ENCODE results near the gene PTPRN. TPM values are rescaled to one million over a fixed set of nuclear protein-coding genes. Genes with fewer than 3 reads are reported as not detected.

Gene PTPRN
- total and polyA plus RNA-seq, 9 of the 15 experiments (the other 6 are each of a cell fraction or from before 2014, with no cell fraction given), result 0.15 to 2.4 (median 0.43) TPM; not detected in 1

- TF ChIP-seq CCAR2 (IDR thresholded peaks at IDR 0.05; ENCODE audit: low read depth, low read length) (no peak), NR1H2 (CRISPR knock-in tag; IDR thresholded peaks at IDR 0.05) (no peak), TSHZ1 (CRISPR knock-in tag; IDR thresholded peaks at IDR 0.05) (no peak), BHLHE40 (IDR thresholded peaks at IDR 0.05; ENCODE audit: low read length) (peak; percentile 64), BRF1 (IDR thresholded peaks at IDR 0.05; ENCODE audit: borderline replicate concordance, extremely low read depth, insufficient read length) (no peak), ZNF740 (CRISPR knock-in tag; IDR thresholded peaks at IDR 0.05) (peak; percentile 93), ZNF740 (tag; IDR thresholded peaks at IDR 0.05) (peak in 1 of 2 experiments; percentile 8; a peak in 1 of 4 replicates), HDGF (IDR thresholded peaks at IDR 0.05) (no peak), STAT6 (CRISPR knock-in tag; IDR thresholded peaks at IDR 0.05) (no peak), CTCFL (IDR thresholded peaks at IDR 0.05; ENCODE audit: borderline replicate concordance, insufficient read depth, low read depth, low read length, poor library complexity, severe bottlenecking) (no peak), HES1 (IDR thresholded peaks at IDR 0.05; ENCODE audit: low read depth) (no peak), PURB (CRISPR knock-in tag; IDR thresholded peaks at IDR 0.05; ENCODE audit: low read depth) (no peak), NR2C2 (CRISPR knock-in tag; IDR thresholded peaks at IDR 0.05) (no peak), NR2C2 (tag; IDR thresholded peaks at IDR 0.05) (no peak), CREB5 (CRISPR knock-in tag; IDR thresholded peaks at IDR 0.05) (no peak)
These were observed 56.1 kb downstream of the PTPRN start, which contains the start of gene TUBA4B (continued) for GRCh38 chr2:219252900-219253752.
